Glomerular visceral epithelial cell (primary cell): ENCODE measurements around the gene DDX54.
A peak's percentile ranks its signal among the peaks of the same experiment; 100 is the strongest.

Experiments
- DNase-seq: peaks from one replicate; pipeline ENCODE4 v3.0.0-alpha.2; 2016; ENCODE audit errors: extremely low spot score

The DDX54 gene

GRCh38 chr12:113162102-113163029 is 22.9 kb downstream of the DDX54 start:
- DNase-seq: peak; percentile 22

- DNase-seq: no peak
Observed at GRCh38 chr12:113161415-113162016, 23.8 kb downstream of the DDX54 start.

GRCh38 chr12:113159937-113160336 is 25.3 kb downstream of the DDX54 start:
- DNase-seq: no peak

- DNase-seq: no peak
Observed at GRCh38 chr12:113158439-113159203, 26.7 kb downstream of the DDX54 start.

- no peak for DNase-seq
Observed at GRCh38 chr12:113157218-113157859, 27.9 kb downstream of the DDX54 start.

- no peak for DNase-seq
Observed at GRCh38 chr12:113155646-113156045, 29.6 kb downstream of the DDX54 start.

- no peak for DNase-seq
Observed at GRCh38 chr12:113155060-113155459, 30.2 kb downstream of the DDX54 start.

GRCh38 chr12:113154351-113154973 is 30.8 kb downstream of the DDX54 start:
- no peak for DNase-seq

- peak; percentile 85 for DNase-seq
Observed at GRCh38 chr12:113152835-113153814, 32.2 kb downstream of the DDX54 start.

GRCh38 chr12:113152196-113152834 is 33.0 kb downstream of the DDX54 start:
- no peak for DNase-seq

GRCh38 chr12:113151655-113152054 is 33.6 kb downstream of the DDX54 start:
- DNase-seq: no peak

- DNase-seq: peak; percentile 93
Observed at GRCh38 chr12:113149361-113150150, 35.7 kb downstream of the DDX54 start, which contains the start of gene CFAP73. Gene CFAP73 (plus strand): TSS chr12:113149724. CDS start chr12:113149858, 134 bp downstream.

GRCh38 chr12:113146999-113147398 is 38.3 kb downstream of the DDX54 start:
- DNase-seq: no peak

- no peak for DNase-seq
Observed at GRCh38 chr12:113145720-113146551, 39.3 kb downstream of the DDX54 start.

- DNase-seq: no peak
Observed at GRCh38 chr12:113144806-113145205, 40.5 kb downstream of the DDX54 start.

GRCh38 chr12:113143959-113144358 is 41.3 kb downstream of the DDX54 start:
- no peak for DNase-seq

- no peak for DNase-seq
Observed at GRCh38 chr12:113142886-113143332, 42.4 kb downstream of the DDX54 start.
